IgD-negative memory B cell (primary cell): ENCODE measurements around the gene DNLZ. TPM values are rescaled to one million over a fixed set of nuclear protein-coding genes. Genes with fewer than 3 reads are reported as not detected.

Experiments
- H3K27ac Mint-ChIP-seq, 3 donors: one replicate each; pipeline ENCODE4 v1.8.0; 2020 to 2022; ENCODE audit warnings: mild to moderate bottlenecking in 3 of 3, mixed read lengths in 3 of 3, moderate library complexity in 1 of 3
- H3K27me3 Mint-ChIP-seq: one replicate; pipeline ENCODE4 v1.8.0; 2021; ENCODE audit warnings: mixed read lengths
- H3K36me3 Mint-ChIP-seq: one replicate; pipeline ENCODE4 v1.8.0; 2020; ENCODE audit warnings: mild to moderate bottlenecking, mixed read lengths
- H3K4me1 Mint-ChIP-seq, 3 donors: one replicate each; pipeline ENCODE4 v1.8.0; 2020 to 2022; ENCODE audit warnings: mixed read lengths in 3 of 3, mild to moderate bottlenecking in 1 of 3
- H3K4me3 Mint-ChIP-seq, 4 donors: one replicate each; pipeline ENCODE4 v1.8.0; 2020 to 2022; ENCODE audit warnings: mild to moderate bottlenecking in 4 of 4, mixed read lengths in 4 of 4, moderate library complexity in 3 of 4
- H3K9me3 Mint-ChIP-seq, 3 donors: one replicate each; pipeline ENCODE4 v1.8.0; 2020 to 2021; ENCODE audit warnings: mixed read lengths in 3 of 3, mild to moderate bottlenecking in 1 of 3
- polyA plus RNA-seq: library from polyadenylated mRNA; unstranded; fragments of 300-500 nt; fragmentation: Illumina TruSeq; gene quantifications from one replicate; pipeline ENCODE4 v1.2.3, GENCODE V29; 2021

Gene DNLZ
- polyA plus RNA-seq, 1 donor from 2014 or later, result 78.0 TPM

- Mint-ChIP-seq H3K4me3 (peak overlapping the region; percentile 41 to 74 (median 66)), H3K4me1 (peaks cover 0 to 3% (median 1%) of the 10 kb centered on the region in 3 donors), H3K36me3 (no peaks in the 10 kb centered on the region), H3K27ac (no peak overlapping the region), H3K27me3 (no peaks in the 10 kb centered on the region), H3K9me3 (no peaks in the 10 kb centered on the region)
These were observed 605 bp upstream of the DNLZ start for GRCh38 chr9:136363949-136364748.

DNA sequence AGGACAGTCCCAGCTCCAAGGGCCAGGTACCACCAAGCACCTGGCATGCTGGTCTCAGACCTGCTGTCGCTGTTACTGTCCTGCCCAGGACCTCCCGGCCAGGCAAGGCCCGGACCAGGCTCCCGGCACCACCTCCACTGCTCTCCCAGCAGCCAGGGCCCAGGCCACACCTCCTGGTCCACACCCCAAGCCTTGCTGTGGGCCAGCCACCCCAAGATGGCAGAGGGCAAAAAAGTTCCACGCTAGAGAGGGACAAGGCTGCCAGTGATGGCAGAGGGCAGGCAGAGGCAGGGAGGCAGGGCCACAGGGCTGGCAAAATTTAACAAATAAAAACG lies 1.1 kb downstream of the DNLZ start:
- no peaks in the 10 kb centered on the region for H3K9me3 Mint-ChIP-seq
- H3K27ac Mint-ChIP-seq, result peak overlapping the region in 2 of 3 donors; percentile 67 to 77
- H3K36me3 Mint-ChIP-seq, result no peaks in the 10 kb centered on the region
- H3K4me1 Mint-ChIP-seq, result peaks cover 0 to 3% (median 1%) of the 10 kb centered on the region in 3 donors
- no peaks in the 10 kb centered on the region for H3K27me3 Mint-ChIP-seq
- peak overlapping the region in 2 of 4 donors; percentile 87 to 88 for H3K4me3 Mint-ChIP-seq

GRCh38 chr9:136361754-136362449 lies 1.6 kb downstream of the DNLZ start:
- H3K27ac Mint-ChIP-seq, result no peak overlapping the region
- H3K27me3 Mint-ChIP-seq, result no peaks in the 10 kb centered on the region
- H3K4me3 Mint-ChIP-seq, result peak overlapping the region in 1 of 4 donors; percentile 25
- no peaks in the 10 kb centered on the region for H3K36me3 Mint-ChIP-seq
- peaks cover 0 to 3% (median 1%) of the 10 kb centered on the region in 3 donors for H3K4me1 Mint-ChIP-seq
- H3K9me3 Mint-ChIP-seq, result no peaks in the 10 kb centered on the region

DNA sequence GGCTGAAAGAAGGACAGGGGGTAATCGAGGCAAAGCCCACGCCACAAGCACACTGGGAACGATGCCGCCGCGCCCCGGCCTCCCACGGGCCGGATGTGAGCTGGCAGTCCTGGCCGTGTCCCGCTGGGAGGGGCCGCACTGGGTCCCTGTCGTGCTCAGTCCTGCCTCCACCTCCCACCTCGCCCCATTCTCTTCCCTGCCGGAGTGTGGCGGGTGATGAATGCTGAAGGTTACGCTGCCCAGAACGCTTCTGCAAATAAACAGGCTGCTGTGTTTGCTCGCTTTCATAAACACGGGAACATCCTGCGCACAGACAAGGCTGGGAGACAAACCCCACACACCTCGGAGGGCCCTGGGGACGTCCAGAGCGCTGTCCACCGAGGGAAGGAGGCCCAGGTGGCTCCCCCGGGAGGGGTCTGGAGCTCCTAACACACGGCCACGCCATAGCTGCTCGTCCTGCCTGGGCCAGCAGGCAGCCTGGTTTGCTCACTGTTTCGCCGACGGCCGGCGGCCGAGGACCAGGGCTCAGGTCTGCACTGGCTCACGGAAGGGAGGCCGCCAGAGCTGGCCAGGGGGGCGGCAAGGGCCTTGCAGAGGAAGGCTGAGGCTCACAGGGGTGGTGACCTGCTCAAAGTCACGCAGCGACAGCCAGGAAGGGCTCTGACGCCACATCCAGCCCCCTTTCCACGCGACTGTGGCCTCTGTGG lies 2.3 kb downstream of the DNLZ start:
- peak overlapping the region in 1 of 4 donors; percentile 62 for H3K4me3 Mint-ChIP-seq
- no peaks in the 10 kb centered on the region for H3K36me3 Mint-ChIP-seq
- H3K27ac Mint-ChIP-seq, result no peak overlapping the region
- no peaks in the 10 kb centered on the region for H3K9me3 Mint-ChIP-seq
- H3K4me1 Mint-ChIP-seq, result peaks cover 0 to 3% (median 1%) of the 10 kb centered on the region in 3 donors
- no peaks in the 10 kb centered on the region for H3K27me3 Mint-ChIP-seq

- Mint-ChIP-seq H3K27me3 (no peaks in the 10 kb centered on the region), H3K9me3 (no peaks in the 10 kb centered on the region), H3K27ac (peak overlapping the region in 1 of 3 donors; percentile 25), H3K4me1 (peaks cover 0 to 3% (median 0%) of the 10 kb centered on the region in 3 donors), H3K4me3 (peak overlapping the region in 1 of 4 donors; percentile 62), H3K36me3 (no peaks in the 10 kb centered on the region)
These were observed 3.5 kb downstream of the DNLZ start for GRCh38 chr9:136359774-136360718.

DNA sequence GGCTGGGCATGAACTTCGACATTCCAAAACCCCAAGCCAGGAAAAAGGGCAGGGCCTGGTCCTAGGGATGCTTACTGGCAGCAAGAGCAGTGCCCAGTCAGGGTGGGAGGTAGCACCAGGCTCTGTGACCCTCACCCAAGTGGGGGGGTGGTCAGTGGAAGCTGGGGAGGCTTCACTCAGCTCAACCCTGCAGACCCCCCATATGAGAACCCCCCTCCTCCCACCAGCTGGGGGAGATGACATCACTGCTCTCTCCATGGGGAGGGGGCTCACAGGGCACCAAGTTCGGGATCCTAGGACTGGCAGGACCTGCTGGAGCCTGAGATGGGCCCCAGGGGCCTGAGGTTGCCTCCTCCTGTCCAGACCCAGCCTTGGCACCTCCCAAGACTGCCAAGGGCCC lies 4.7 kb downstream of the DNLZ start:
- H3K27ac Mint-ChIP-seq, result no peak overlapping the region

DNA sequence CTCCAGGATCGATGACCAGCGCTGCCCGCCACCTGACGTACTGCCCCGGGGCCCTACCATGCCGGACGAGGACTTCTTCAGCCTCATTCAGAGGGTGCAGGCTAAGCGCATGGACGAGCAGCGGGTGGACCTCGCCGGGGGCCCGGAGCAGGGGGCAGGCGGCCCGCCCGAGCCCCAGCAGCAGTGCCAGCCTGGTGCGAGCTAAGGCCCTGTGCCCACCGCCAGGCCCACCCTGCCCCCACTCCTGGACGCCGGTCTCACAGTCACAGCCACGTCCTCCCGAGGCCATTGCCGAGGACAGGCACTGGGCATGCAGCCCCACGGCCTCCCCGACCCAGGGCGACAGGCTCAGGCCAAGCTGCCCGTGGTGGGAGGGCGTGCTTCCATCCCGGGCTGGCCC lies 5.5 kb downstream of the DNLZ start:
- no peak overlapping the region for H3K27ac Mint-ChIP-seq
- H3K4me1 Mint-ChIP-seq, result peaks cover 0 to 1% (median 0%) of the 10 kb centered on the region in 3 donors
- no peaks in the 10 kb centered on the region for H3K27me3 Mint-ChIP-seq
- H3K9me3 Mint-ChIP-seq, result no peaks in the 10 kb centered on the region
- H3K36me3 Mint-ChIP-seq, result no peaks in the 10 kb centered on the region
- no peak overlapping the region for H3K4me3 Mint-ChIP-seq

More for the DNA sequence above, 4.7 kb downstream of the DNLZ start:
- no peaks in the 10 kb centered on the region for H3K27me3 Mint-ChIP-seq
- no peaks in the 10 kb centered on the region for H3K9me3 Mint-ChIP-seq
- H3K36me3 Mint-ChIP-seq, result no peaks in the 10 kb centered on the region
- H3K4me1 Mint-ChIP-seq, result peaks cover 0 to 2% (median 0%) of the 10 kb centered on the region in 3 donors
- no peak overlapping the region for H3K4me3 Mint-ChIP-seq

DNA sequence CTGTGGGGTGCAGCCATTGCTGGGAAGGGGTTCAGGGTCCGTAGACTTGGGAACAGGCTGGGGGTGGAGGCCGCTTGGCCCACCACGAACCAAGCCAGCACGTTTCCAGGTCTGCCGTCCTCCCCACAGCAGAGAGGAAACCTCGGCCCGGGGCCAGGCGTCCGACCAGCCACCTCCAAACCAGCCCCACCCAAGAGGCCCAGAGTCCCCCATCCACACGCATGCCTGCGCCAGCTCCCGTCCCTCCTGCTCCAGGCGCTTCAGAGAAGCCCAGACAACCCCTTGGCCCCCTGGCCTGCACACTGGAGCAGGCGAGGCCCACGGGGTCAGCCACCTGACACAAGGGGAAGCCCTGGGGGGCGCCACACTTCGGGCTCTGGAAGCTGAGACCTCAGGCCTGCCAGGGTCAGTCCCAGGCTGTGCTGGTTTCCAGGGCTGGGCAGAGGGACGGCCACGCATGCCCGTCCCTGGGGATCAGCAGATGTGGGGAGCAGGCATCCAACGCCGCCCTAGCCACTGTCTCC lies 6.3 kb downstream of the DNLZ start:
- Mint-ChIP-seq H3K36me3 (no peaks in the 10 kb centered on the region), H3K27ac (no peak overlapping the region), H3K4me1 (no peaks in the 10 kb centered on the region), H3K27me3 (no peaks in the 10 kb centered on the region), H3K9me3 (no peaks in the 10 kb centered on the region), H3K4me3 (no peak overlapping the region)

- Mint-ChIP-seq H3K4me3 (no peak overlapping the region), H3K9me3 (no peaks in the 10 kb centered on the region), H3K4me1 (no peaks in the 10 kb centered on the region), H3K27ac (no peak overlapping the region), H3K36me3 (no peaks in the 10 kb centered on the region), H3K27me3 (no peaks in the 10 kb centered on the region)
These were observed 7.7 kb downstream of the DNLZ start for GRCh38 chr9:136355616-136356557.

DNA sequence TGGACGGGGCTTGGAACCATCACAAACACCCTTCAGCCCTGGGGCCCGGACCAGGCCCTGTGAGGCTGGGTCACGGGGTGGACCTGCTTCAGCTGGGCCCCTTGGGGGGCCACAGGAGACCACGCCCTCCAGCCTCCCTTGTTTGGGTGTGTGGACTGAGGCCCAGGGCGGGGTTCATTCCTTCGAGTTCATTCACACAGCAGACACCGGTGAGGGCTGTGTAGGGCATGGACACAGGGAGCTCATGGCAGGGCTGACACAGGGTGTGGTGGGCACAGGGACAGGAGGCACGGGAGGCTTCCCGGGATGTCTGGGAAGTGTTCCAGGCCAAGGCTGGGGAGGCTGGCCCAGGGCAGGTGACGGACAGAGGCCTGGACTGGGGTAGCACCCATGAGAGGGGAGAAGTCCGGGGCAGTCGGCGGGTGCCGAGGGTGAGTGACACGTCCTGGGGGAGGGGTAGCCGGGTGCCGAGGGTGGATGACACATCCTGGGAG lies 8.9 kb downstream of the DNLZ start:
- H3K27ac Mint-ChIP-seq, result peak overlapping the region in 1 of 3 donors; percentile 16
- H3K36me3 Mint-ChIP-seq, result no peaks in the 10 kb centered on the region
- no peaks in the 10 kb centered on the region for H3K4me1 Mint-ChIP-seq
- no peaks in the 10 kb centered on the region for H3K9me3 Mint-ChIP-seq
- H3K4me3 Mint-ChIP-seq, result peak overlapping the region in 1 of 4 donors; percentile 60
- no peaks in the 10 kb centered on the region for H3K27me3 Mint-ChIP-seq

- Mint-ChIP-seq H3K9me3 (no peaks in the 10 kb centered on the region), H3K4me3 (no peak overlapping the region), H3K4me1 (no peaks in the 10 kb centered on the region), H3K27ac (no peak overlapping the region), H3K27me3 (no peaks in the 10 kb centered on the region), H3K36me3 (no peaks in the 10 kb centered on the region)
These were observed 9.6 kb downstream of the DNLZ start for GRCh38 chr9:136353757-136354488.

GRCh38 chr9:136353088-136353487 lies 10.5 kb downstream of the DNLZ start:
- H3K4me3 Mint-ChIP-seq, result no peak overlapping the region
- H3K27ac Mint-ChIP-seq, result no peak overlapping the region
- H3K4me1 Mint-ChIP-seq, result no peaks in the 10 kb centered on the region
- H3K27me3 Mint-ChIP-seq, result no peaks in the 10 kb centered on the region
- H3K36me3 Mint-ChIP-seq, result no peaks in the 10 kb centered on the region
- no peaks in the 10 kb centered on the region for H3K9me3 Mint-ChIP-seq

DNA sequence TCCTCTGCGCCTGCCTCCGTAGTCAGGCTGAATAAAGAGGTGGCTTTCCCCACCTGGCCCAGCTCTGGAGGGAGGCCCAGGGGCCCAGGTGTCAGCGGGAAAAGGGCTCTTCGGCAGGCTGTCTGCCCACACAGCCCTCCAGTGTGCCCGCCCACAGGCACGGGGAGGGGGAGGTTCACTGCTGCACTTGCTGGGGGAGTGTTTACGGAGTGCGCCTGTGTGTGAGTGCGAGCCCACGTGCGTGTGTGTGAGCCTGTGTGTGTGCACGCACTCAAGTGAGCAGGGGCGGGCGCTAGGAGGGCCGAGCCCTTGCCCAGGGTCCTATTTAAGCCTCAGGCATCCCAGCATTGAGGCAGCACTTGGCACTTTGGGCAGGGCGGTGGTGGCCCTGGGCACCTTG lies 10.9 kb downstream of the DNLZ start:
- Mint-ChIP-seq H3K4me3 (no peak overlapping the region), H3K27me3 (no peaks in the 10 kb centered on the region), H3K9me3 (no peaks in the 10 kb centered on the region), H3K36me3 (no peaks in the 10 kb centered on the region), H3K4me1 (no peaks in the 10 kb centered on the region), H3K27ac (no peak overlapping the region)
